HL-60 (cell line): ENCODE results near the gene DNAAF5.

Experiments
- DNase-seq, 2 experiments: peaks; one replicate each; pipeline ENCODE4 v3.0.0-alpha.2; 2010 to 2020; ENCODE audit warnings: low read depth in 1 of 2, low spot score in 1 of 2
- H3K27ac ChIP-seq: fragments of 250-450 bp; sonication (Bioruptor Pico); replicated peaks from 2 replicates; pipeline ENCODE4 v1.5.1; 2020; ENCODE audit warnings: mild to moderate bottlenecking, moderate library complexity
- H3K27me3 ChIP-seq: fragments of 250-450 bp; sonication (Bioruptor Pico); 2 replicates; pipeline ENCODE4 v1.5.1; 2021; ENCODE audit warnings: mild to moderate bottlenecking, moderate library complexity; ENCODE audit not compliant: insufficient read depth, poor library complexity, severe bottlenecking
- H3K4me3 ChIP-seq: replicated peaks from 2 replicates; pipeline ENCODE4 v1.5.1; 2011; ENCODE audit warnings: mild to moderate bottlenecking, control low read depth, low read length; ENCODE audit not compliant: insufficient read depth
- CTCF ChIP-seq: IDR thresholded peaks from one replicate; pipeline ENCODE4 v1.5.1; 2011; ENCODE audit warnings: low read length, control low read depth, inconsistent platforms; ENCODE audit not compliant: insufficient read depth
- GABPA ChIP-seq: IDR thresholded peaks from 2 replicates; pipeline ENCODE4 v1.6.1; 2012; ENCODE audit warnings: low read depth
- POLR2AphosphoS5 ChIP-seq: IDR thresholded peaks from 2 replicates; pipeline ENCODE4 v1.6.1; 2012; ENCODE audit warnings: low read depth
- REST ChIP-seq: IDR thresholded peaks from 2 replicates; pipeline ENCODE4 v1.6.1; 2012; ENCODE audit warnings: low read depth; ENCODE audit not compliant: insufficient replicate concordance
- SPI1 ChIP-seq: IDR thresholded peaks from 2 replicates; pipeline ENCODE4 v1.6.1; 2012; ENCODE audit warnings: low read depth, mild to moderate bottlenecking, borderline replicate concordance

The DNAAF5 gene

GRCh38 chr7:762885-763284, 36.4 kb downstream of the DNAAF5 start:
- Histone ChIP-seq H3K27ac (no peak overlapping the region), H3K4me3 (no peak overlapping the region), H3K27me3 (no peaks in the 10 kb centered on the region)
- DNase-seq: no peak
- TF ChIP-seq CTCF: no peak
- no peak for TF ChIP-seq REST
- no peak for TF ChIP-seq POLR2AphosphoS5
- TF ChIP-seq GABPA: no peak
- TF ChIP-seq SPI1: no peak

GRCh38 chr7:763762-764161, 37.3 kb downstream of the DNAAF5 start:
- Histone ChIP-seq H3K27ac (no peak overlapping the region), H3K27me3 (no peaks in the 10 kb centered on the region), H3K4me3 (no peak overlapping the region)
- no peak for DNase-seq
- TF ChIP-seq GABPA: no peak
- TF ChIP-seq SPI1: no peak
- no peak for TF ChIP-seq REST
- no peak for TF ChIP-seq CTCF
- TF ChIP-seq POLR2AphosphoS5: no peak

- DNase-seq: no peak
- H3K27ac ChIP-seq: no peak overlapping the region
- no peak overlapping the region for H3K4me3 ChIP-seq
- TF ChIP-seq CTCF: no peak
- TF ChIP-seq POLR2AphosphoS5: no peak
- no peak for TF ChIP-seq SPI1
- no peak for TF ChIP-seq REST
- no peak for TF ChIP-seq GABPA
- no peaks in the 10 kb centered on the region for H3K27me3 ChIP-seq
Measured at GRCh38 chr7:765383-765782, 38.9 kb downstream of the DNAAF5 start.
